NK-92 treated with Interleukin-12 subunit alpha and Interleukin-12 subunit beta, amount 100 ng/mL, for 24 hours (cell line): Measurements from ENCODE around the gene ATRIP.

Experiments used
- DNase-seq: peaks from one replicate; lab custom pipeline; 2025; lab: John Stamatoyannopoulos, UW

Gene ATRIP

GRCh38 chr3:48504051-48504946 is 57.8 kb downstream of the ATRIP start, which contains the start of gene SHISA5:
SHISA5 (minus strand) TSS chr3:48504174; CDS start chr3:48504094, 80 bp downstream.
- no peak for DNase-seq

GRCh38 chr3:48505146-48505545 is 58.6 kb downstream of the ATRIP start:
- no peak for DNase-seq

GRCh38 chr3:48505968-48506504 is 59.5 kb downstream of the ATRIP start:
- no peak for DNase-seq

GRCh38 chr3:48507256-48508061 is 60.9 kb downstream of the ATRIP start:
- peak; percentile 44 for DNase-seq

GRCh38 chr3:48511551-48511950 is 65.0 kb downstream of the ATRIP start:
- DNase-seq = no peak

GRCh38 chr3:48514431-48515227 is 68.1 kb downstream of the ATRIP start:
- no peak for DNase-seq
